GF-D8 (cell line): ENCODE measurements around the gene SPINK5.

Source experiments
- DNase-seq: peaks from one replicate; lab custom pipeline; 2025; lab: John Stamatoyannopoulos, UW

SPINK5 gene

DNA sequence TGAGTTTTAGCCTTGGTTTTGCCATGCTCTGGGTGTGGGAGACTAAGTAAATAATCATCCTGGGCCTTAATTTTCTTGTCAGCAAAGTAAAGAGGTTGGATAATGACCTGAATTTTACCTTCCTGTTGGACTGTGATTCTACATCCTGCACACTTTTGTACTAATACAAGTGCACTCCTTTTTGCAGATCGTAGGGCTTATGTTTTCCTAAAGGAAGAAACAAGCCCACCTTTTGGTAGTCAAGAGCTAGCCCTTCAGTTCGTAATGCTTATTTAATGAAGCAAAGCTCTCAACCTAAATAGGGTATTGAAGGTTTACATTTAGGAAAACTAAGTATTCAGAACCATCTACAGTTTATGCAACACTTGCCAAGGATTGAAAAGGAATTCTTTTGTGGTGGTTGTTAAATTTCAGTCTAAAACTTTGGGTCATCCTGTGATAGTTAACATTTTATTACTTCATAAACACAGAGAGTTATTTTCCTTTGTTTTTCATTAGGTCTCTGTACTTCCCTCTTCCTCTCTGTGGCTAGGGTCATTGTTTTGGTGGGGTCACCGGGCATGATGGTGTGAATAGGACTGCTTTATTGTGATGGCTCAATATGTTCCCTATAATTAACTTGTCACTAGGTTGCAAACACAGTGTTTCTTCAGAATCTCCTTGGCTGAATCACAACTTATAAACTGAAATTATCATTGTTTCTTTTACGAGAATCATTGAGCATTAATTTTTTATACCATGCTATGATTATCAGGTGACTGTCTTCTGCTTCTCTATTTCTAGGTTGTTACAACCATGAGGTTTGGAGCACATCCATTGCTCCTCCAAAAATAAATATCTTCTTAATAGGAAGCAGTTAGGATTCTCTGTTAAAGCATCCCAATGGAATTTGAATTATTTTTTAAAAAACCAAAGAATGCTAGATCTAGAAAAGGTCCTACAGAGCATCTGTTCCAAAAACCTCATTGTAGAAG lies 28.5 kb downstream of the SPINK5 start:
- no peak for DNase-seq

DNA sequence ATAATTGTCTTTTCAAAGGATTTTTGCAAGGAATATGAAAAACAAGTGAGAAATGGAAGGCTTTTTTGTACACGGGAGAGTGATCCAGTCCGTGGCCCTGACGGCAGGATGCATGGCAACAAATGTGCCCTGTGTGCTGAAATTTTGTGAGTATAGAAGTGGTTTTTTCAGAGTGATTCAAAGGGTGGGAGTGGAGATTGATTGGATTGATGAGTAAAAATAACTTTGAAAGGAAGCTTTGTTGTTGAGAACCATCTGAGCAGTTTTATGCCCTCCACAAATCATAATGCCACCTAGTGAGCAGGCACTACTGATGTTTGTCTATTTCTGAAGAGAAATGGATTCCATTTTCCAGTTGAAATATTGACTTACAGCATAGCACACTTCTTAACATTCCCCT lies 30.6 kb downstream of the SPINK5 start:
- DNase-seq, result no peak

DNA sequence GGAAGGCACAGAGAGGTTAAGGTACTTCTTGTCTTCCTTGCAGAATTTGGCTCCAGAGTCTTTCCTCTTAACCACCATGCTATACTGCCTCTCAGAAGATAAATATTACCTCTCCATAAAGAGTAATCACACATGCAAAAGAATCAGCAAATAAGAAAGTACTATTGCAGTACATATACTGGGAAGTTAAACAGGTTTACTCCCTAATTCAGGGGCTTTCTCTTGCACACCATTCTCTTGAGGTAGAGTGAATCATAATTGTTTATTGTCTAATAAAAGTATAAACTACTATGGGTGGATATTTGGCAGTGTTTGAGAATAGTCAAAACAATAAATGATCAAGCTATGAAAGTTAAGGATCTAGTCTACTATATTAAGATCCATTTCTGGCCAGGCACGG lies 40.4 kb downstream of the SPINK5 start:
- no peak for DNase-seq

DNA sequence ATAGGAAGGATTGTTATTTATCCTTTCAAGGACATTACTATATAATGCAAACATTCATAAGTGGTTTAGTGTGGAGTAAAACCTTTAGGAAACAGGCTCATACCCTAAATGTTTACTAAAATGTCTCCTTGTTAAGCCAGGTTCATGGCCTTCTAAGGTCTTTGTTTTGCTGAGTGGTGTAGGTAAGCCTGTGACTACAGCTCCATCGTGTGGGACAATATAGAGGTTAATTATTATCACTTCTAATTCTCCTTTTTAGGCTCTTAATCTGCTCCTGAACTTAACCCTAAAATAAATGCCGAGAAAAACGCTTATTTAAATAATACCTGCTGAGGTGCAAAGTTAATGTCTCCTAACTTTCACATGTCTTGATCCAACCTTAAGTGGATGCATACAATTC lies 43.8 kb downstream of the SPINK5 start:
- DNase-seq, result no peak

DNA sequence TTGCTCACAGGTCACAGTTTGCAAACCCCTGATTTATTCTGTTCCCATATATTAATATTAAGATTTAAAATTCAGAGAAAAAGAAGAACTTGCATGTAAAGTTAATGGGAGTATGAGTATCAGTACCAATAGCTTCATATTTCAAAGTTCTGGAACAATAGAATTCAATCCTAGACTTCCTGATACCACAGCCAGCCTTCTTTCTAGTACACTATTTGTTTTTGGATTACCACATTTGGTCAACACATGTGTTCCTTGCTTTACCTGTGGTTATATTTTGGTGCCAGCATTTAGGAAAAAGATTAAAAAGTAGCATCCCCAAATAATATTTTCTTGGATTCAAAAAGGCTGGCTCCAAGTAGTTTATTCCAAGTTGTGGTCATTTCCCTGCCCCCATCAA lies 49.5 kb downstream of the SPINK5 start:
- DNase-seq, result no peak

DNA sequence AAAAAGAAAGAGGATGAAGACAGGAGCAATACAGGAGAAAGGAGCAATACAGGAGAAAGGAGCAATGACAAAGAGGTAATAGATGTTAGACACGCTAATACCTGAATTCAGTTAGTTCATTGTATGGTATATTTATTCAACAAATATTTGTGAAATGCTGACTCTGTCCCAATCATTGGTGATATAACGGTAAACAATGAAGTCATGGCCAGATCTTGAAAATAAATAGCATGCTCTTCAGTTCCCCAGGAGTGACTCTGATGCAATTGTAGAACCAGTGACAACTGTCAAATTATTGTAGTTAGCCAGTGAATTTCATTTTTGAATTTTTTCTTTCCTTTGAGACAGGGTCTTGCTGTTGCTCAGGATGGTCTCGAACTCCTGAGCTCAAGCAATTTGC lies 56.5 kb downstream of the SPINK5 start:
- DNase-seq, result no peak

DNA sequence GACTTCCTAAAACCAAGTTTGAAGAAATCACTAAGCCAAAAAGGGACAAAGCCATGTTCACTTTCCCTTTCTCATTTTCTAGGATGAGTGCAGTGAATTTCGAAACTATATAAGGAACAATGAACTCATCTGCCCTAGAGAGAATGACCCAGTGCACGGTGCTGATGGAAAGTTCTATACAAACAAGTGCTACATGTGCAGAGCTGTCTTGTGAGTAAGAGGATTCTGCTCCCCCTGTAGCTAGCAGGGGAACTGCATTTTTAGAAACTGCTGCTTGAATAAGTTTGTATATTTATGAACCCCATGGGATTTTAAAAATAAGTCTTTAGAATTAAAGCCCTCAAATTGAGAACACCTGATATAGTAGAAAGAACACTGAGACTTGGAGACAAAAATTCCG lies 61.9 kb downstream of the SPINK5 start:
- no peak for DNase-seq

DNA sequence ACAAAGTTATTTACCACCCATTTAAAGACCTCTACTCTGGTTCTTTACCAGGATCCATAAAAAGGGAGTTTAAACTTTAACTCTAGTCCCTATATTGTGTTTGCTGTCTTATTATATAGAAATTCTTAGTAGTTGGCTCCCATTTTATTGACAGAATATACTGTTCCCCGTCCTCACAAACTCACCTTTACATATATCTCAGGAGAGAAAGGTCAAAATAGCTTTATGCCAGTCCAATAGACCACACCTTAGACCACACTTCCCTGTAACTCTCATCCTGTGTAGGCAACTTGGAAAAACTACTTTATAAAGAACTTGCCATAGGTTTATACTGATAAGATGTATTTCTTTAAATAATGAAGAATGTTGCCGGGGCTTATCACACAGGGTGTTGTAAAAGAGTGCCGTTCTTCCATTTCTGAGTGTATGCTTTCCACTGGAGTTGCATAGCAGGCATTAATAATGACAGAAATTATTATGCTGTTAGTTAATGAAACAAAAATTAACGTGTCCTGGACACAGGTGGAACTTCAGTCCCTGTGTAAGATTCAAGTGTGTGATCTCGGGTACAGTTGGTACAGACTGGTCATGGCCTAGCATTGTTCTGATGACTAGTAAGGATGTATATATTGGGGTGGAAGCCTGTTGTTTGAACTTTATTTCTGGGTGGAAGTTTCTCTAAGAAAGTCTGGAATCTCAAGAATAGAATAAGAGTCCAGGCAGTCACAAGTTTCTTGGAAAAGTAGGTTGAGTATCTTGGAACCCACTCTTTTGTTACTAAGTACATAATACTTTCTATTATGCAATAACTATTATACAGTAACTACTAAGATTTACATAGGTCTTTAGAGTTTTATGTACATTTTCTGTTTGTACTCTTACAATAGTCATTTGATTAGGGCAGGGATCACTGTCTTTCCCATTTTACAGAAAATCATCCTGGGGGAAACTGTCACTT lies 71.6 kb downstream of the SPINK5 start:
- DNase-seq, result no peak

DNA sequence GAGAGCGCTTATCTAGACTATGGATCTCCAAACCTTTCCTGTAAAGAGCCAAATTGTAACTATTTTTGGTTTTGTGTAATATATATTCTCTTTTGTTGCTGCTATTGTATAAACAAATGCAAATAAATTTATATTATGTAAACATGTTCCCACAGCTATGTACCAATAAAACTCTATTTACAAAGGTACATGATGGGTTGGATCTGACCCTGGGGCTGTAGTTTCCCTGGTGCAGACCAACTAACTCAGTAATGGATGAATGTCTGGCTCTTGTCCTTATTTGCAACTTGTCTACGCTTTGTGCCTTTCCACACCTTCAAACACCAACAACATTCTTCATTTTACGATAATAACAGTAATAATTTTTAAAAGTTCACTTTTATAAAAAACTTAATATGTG lies 77.1 kb downstream of the SPINK5 start:
- no peak for DNase-seq

DNA sequence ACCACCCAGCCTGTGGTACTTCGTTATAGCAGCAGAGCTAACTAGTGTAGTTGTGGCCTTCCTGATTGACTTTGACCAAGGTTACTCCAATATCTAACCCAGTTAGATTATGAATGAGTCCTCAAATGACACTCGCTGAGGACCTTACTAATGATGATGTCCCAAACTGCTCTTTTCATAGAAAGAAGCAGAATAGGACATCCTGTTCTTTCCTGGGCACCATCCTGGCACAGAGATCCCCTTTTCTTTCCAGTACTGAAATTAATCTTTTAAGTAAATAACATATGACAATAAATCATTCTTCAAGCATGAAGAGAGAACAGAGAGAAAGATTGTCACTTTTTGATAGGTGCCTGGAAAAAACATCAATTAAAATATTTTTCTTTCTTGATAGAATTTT lies 77.9 kb downstream of the SPINK5 start:
- DNase-seq, result no peak

DNA sequence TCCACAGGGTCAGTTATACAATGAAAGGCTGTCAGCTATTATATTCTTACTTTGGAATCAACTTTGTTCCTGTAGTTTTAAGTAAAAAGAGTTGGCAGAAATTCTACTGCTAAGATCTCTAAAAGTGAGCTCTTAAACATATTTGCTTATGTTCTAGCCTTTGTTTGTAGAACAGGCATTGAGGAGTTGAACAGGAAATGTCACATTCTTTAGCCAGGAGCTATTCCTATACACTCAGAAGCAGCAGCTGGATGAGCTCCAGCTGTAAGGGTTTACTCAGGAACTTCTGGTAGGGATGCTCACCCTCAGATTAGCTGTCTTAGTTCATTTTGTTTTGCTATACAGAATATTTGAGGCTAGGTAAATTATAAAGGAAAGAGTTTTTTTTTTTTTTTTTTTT lies 82.1 kb downstream of the SPINK5 start:
- DNase-seq, result no peak

DNA sequence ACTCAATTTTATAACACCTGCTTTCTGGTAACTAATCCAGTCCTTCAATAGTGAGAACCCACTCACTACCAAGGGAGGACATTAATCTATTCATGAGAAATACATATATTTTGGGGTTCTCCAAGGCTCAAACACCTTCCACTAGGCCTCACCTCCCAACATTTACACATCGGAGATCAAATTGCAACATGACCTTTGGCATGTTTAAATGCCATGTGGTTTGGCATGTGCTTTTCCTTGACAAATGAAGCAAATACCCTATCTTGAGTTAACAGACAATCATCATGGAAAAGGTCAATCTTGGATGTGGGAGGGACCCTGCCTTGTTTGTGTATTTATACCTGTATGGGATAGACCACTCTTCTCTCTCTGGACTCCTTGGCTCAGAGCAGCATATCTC lies 82.7 kb downstream of the SPINK5 start:
- no peak for DNase-seq

DNA sequence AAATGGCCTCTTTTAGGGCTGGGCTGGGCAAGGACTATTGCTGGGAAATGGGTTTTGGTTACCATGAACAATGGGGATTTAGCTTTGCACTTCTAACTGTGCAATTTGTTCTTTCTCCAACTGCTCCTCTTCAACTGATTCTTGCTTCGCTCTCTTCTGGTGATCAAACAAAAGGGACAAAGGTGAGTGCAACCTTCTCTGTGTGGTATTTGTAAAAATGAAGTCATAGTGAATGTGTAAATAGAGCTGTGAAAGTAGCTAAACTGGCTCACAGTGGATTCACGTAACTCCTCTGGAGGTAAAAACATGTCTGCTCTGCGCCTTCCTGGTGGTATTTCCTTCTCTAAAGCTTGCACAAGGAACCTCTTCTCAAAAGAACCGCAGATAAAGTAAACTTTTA lies 83.6 kb downstream of the SPINK5 start:
- DNase-seq, result no peak

DNA sequence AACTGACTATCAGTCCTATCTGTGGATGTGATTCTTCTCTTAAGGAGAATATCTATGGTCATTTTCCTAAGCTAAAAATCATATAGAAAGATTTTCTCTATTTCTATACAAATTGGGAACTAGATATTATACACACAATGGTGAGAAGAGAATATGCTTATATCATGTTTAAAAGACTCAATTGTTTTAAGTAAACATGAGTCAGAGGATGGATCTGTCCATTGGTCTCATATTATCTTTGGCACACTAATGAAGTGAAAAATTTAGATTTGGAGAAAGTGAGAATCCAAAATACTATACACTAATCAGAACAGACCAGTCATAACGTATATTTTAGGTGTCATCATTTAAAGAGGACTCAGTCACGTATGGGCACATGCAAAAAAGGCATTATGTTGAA lies 88.1 kb downstream of the SPINK5 start:
- no peak for DNase-seq

DNA sequence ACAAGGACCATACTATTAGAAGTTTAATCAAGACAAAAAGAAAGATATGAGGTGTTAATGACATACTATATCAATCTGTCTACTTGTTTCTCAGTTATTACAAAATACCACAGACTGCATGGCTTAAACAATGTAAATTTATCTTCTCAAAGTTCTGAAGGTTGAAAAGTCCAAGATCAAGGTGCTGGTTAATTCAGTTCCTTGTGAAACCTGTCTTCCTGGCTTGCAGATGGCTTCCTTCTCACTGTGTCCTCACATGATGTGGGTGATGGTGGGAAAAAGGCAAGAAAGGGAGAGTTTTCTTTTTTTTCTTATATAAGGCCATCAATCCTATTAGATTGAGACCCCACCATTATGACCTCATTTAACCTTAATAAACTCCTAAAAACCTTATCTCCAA lies 89.0 kb downstream of the SPINK5 start:
- DNase-seq, result no peak

DNA sequence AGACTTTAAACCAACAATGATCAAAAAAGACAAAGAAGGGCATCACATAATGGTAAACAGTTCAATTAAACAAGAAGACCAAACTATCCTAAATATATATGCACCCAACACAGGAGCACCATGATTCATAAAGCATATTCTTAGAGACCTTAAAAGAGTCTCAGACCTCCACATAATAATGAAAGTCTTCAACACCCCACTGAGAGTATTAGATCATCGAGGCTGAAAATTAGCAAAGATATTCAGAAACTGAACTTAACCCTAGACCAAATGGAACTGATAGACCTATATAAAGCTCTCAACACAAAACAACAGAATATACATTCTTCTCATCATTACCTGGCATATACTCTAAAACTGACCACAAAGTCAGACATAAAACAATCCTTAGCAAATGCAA lies 92.8 kb downstream of the SPINK5 start:
- no peak for DNase-seq

DNA sequence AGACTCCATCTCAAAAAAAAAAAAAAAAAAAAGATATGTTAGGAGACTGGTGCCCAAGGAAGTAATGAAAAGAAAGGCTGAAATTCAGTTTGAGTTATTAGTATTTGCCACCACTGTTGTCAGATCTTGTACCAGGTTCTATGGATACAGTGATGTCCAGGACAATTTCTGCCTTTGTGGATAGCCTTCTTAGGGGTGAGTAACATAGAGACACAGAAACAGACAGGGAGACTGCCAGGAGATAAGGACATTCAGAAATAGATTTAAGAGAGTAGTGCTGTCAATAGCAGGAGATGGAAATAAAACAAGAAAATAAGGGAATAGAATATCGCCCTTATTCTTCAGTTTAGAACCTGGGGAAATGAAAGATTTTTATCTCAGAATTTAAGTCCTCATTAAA lies 98.3 kb downstream of the SPINK5 start:
- DNase-seq, result no peak

DNA sequence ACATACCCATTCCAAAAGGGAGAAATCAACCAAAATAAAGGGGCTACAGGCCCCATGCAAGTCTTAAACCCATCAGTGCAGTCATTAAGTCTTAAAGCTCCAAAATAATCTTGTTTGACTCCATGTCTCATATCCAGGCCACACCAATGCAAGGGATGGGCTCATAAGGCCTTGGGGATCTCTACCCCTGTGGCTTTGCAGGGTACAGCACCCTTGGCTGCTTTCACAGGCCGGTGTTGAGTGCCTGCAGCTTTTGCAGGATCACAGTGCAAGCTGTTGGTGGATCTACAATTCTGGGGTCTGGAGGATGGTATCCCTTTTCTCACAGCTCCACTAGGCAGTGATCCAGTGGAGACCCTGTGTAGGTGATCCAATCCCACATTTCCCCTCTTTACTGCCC lies 99.6 kb downstream of the SPINK5 start:
- DNase-seq, result no peak

DNA sequence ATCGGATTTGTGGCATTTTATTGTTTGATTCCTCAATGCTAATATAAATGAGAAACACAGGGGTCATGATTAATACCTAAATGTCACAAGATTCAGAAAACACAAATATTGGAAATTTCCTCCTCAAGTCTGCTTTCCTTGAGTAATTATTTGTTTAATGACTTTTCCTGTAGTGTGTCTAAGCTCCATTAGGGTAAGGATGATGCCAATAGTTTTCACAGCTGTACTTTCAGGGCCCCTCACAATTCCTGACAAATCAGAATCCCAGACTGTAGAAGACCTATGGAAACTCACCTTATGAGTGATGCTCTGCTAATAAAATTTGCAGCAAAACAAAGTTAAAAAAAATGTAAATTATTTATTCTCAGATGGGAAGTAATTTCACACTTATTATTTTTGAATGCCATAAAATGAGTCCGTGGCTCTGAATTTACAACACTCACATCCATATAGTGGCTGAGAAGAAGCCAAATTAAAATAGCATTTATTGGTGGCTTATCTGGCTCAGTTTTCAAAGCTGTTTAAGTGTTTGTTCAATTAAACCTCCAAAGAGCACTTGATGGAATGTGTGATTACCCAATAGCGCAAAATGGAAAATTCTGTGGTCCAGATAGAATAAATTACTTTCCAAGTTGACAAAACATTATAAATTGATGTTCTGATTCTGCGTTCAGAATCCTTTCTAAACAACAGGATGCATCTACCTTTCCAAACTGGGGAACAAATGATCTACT lies 102.9 kb downstream of the SPINK5 start:
- DNase-seq, result no peak

DNA sequence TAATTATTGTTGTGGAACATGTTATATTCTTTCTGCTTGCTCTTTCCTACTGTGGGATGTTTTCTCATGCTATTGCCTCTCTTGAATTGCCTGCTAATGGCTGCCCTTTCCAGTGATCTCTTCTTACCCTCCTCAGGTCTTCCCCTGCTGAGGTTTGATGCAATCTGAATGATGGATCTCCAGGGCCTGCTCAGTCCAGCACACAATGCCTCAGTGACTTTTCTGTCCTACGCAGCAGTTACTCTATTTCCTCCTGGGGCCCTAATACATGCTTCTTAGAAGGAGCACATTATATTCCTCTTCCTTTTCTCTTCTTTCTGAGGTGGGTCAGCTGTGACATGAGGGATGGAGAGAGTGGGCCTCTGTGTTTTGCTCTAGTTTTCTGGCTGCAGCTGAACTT lies 104.5 kb downstream of the SPINK5 start, which contains the start of gene SPINK14:
SPINK14 (plus strand) TSS at position 301 of the 400 bp plus-strand sequence. CDS start 1,187 bp downstream, outside the sequence.
- DNase-seq, result no peak

DNA sequence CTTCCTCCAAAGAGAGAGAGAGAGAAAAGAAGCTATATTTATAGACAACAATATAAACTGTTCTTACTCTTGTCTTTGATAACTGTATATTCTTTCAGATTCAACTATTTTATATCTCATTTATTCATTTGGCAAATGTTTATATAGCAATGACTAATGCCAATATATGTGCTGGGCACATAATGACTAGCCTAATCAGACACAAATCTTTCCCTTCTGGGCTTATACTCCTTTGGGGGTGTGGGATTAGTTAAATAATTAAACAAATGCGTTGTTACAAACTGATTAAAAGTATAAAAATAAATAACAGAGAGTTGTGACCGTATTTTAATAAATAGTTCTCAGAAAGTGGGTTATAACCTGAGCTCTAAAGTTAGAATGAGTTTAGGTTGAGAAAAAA lies 108.6 kb downstream of the SPINK5 start:
- no peak for DNase-seq

DNA sequence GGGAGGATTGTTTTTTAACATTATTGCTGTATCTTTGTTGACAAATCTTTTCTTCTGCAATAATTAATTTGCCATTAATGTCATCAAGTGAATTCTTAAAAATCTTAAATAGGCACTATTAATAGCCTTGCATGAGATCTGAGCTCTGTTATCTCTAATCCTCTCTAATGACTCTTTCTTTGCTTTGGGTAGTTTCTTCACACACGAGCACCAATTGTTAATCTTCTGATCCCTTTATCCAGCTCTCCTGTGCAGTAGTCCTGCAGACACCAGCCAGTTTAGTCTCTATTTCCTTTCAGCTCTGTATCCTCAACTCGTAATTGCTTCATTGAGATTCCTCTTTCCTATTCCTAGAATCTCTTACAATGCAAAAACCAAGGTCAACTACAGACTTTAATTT lies 112.7 kb downstream of the SPINK5 start:
- DNase-seq, result no peak
